Activated CD8-positive, alpha-beta memory T cell treated with anti-CD3 and anti-CD28 coated beads, Interleukin-2, amount 50 U/mL, for 48 hours (primary cell): ENCODE measurements around the gene MRPL48.
"Not testable (repeated sequence)": the region's sequence is repeated elsewhere in the genome, so short reads cannot be mapped to it uniquely, and the experiment has no call there.

Experiments used
- DNase-seq: peaks from one replicate; pipeline ENCODE4 v3.0.0-alpha.2; 2020

The MRPL48 gene

GRCh38 chr11:73781303-73781702 lies 6.4 kb upstream of the MRPL48 start:
- no peak for DNase-seq

GRCh38 chr11:73783483-73784020 lies 4.1 kb upstream of the MRPL48 start:
- no peak for DNase-seq

- DNase-seq: no peak
Observed at GRCh38 chr11:73784080-73784634, 3.5 kb upstream of the MRPL48 start.

- no peak for DNase-seq
Observed at GRCh38 chr11:73784734-73785133, 2.9 kb upstream of the MRPL48 start.

- DNase-seq: not testable (repeated sequence)
Observed at GRCh38 chr11:73785467-73785866, 2.2 kb upstream of the MRPL48 start.

- DNase-seq: peak; percentile 59
Observed at GRCh38 chr11:73787051-73787642, 527 bp upstream of the MRPL48 start.

GRCh38 chr11:73789279-73789670 lies 1.6 kb downstream of the MRPL48 start:
- DNase-seq: no peak

- DNase-seq: no peak
Observed at GRCh38 chr11:73792584-73792983, 4.9 kb downstream of the MRPL48 start.

- no peak for DNase-seq
Observed at GRCh38 chr11:73795925-73796632, 8.4 kb downstream of the MRPL48 start.

- DNase-seq: no peak
Observed at GRCh38 chr11:73797457-73797856, 9.8 kb downstream of the MRPL48 start.

- DNase-seq: no peak
Observed at GRCh38 chr11:73800276-73800806, 12.7 kb downstream of the MRPL48 start.

- no peak for DNase-seq
Observed at GRCh38 chr11:73801136-73801535, 13.5 kb downstream of the MRPL48 start.

GRCh38 chr11:73804712-73805111 lies 17.0 kb downstream of the MRPL48 start:
- DNase-seq: no peak

GRCh38 chr11:73808052-73808451 lies 20.4 kb downstream of the MRPL48 start:
- no peak for DNase-seq

- DNase-seq: no peak
Observed at GRCh38 chr11:73810637-73811036, 23.0 kb downstream of the MRPL48 start.

- DNase-seq: no peak
Observed at GRCh38 chr11:73812234-73812633, 24.6 kb downstream of the MRPL48 start.

- DNase-seq: no peak
Observed at GRCh38 chr11:73814812-73815211, 27.1 kb downstream of the MRPL48 start.

- DNase-seq: no peak
Observed at GRCh38 chr11:73818846-73819245, 31.2 kb downstream of the MRPL48 start.

GRCh38 chr11:73830261-73830660 lies 42.6 kb downstream of the MRPL48 start:
- no peak for DNase-seq

GRCh38 chr11:73833067-73833466 lies 45.4 kb downstream of the MRPL48 start:
- DNase-seq: no peak

- DNase-seq: no peak
Observed at GRCh38 chr11:73838443-73839122, 50.9 kb downstream of the MRPL48 start.

GRCh38 chr11:73839123-73839457 lies 51.4 kb downstream of the MRPL48 start:
- DNase-seq: no peak

GRCh38 chr11:73851046-73851764 lies 63.5 kb downstream of the MRPL48 start:
- DNase-seq: no peak
